Fibroblast of the aortic adventitia (primary cell): ENCODE measurements around the gene PGLYRP2. TPM values are rescaled to one million over a fixed set of nuclear protein-coding genes. Genes with fewer than 3 reads are reported as not detected.
"Not testable (repeated sequence)": the region's sequence is repeated elsewhere in the genome, so short reads cannot be mapped to it uniquely, and the experiment has no call there.

Experiments used
- DNase-seq: peaks from one replicate; pipeline ENCODE4 v3.0.0-alpha.2; 2010; ENCODE audit warnings: low read depth
- H3K4me3 ChIP-seq: 2 replicates; pipeline ENCODE4 v1.5.1; 2011; ENCODE audit warnings: low read depth, mild to moderate bottlenecking, control low read depth, low read length, moderate library complexity
- total RNA-seq: library from RNA; depleted of rRNA; stranded (reverse); fragments of >200 nt; gene quantifications from 2 replicates; pipeline ENCODE4 v1.2.3, GENCODE V29; 2012; ENCODE audit warnings: low replicate concordance
- TF ChIP-seq, protein P1 (sequence below): IDR thresholded peaks from 2 replicates; pipeline ENCODE4 v1.5.1; 2011; ENCODE audit warnings: mild to moderate bottlenecking, low read length, control low read depth, inconsistent platforms; ENCODE audit not compliant: insufficient read depth

PGLYRP2 gene
- total RNA-seq, 1 donor: not detected

DNA sequence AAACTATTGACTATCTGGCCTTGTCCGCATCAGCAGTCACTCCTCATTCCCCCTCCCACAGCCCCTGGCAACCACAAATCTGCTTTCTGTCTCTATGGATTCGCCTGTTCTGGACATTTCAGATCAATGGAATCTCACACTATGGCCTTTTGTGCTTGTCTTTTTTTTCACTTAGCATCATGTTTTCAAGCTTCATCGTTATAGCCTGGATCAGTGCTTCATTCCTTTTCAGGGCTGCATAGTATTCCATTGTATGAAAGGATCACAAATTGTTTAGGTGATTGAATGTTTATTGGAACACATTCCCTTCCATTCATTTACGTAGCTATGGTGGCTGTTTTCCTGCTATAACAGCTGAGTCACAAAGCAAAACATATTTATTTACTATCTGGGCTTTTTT lies 7.7 kb upstream of the PGLYRP2 start:
- TF ChIP-seq, protein P1, sequence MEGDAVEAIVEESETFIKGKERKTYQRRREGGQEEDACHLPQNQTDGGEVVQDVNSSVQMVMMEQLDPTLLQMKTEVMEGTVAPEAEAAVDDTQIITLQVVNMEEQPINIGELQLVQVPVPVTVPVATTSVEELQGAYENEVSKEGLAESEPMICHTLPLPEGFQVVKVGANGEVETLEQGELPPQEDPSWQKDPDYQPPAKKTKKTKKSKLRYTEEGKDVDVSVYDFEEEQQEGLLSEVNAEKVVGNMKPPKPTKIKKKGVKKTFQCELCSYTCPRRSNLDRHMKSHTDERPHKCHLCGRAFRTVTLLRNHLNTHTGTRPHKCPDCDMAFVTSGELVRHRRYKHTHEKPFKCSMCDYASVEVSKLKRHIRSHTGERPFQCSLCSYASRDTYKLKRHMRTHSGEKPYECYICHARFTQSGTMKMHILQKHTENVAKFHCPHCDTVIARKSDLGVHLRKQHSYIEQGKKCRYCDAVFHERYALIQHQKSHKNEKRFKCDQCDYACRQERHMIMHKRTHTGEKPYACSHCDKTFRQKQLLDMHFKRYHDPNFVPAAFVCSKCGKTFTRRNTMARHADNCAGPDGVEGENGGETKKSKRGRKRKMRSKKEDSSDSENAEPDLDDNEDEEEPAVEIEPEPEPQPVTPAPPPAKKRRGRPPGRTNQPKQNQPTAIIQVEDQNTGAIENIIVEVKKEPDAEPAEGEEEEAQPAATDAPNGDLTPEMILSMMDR: no peak
- DNase-seq: no peak
- no peak overlapping the region for H3K4me3 ChIP-seq

DNA sequence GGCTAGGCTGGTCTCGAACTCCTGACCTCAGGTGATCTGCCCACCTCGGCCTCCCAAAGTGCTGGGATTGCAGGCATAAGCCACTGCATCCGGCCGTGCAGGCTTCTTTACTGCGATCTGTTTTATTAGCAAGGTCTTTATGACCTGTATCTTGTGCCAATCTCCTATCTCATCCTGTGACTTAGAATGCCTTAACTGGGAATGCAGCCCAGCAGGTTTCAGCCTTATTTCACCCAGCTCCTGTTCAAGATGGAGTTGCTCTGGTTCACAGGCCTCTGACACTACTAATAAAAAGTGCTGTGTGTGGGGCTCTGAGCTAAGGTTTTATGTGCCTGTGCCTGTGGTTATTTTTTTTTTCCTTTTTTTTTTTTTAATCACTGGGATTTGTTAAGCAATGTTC lies 6.5 kb upstream of the PGLYRP2 start:
- not testable (repeated sequence) for DNase-seq

DNA sequence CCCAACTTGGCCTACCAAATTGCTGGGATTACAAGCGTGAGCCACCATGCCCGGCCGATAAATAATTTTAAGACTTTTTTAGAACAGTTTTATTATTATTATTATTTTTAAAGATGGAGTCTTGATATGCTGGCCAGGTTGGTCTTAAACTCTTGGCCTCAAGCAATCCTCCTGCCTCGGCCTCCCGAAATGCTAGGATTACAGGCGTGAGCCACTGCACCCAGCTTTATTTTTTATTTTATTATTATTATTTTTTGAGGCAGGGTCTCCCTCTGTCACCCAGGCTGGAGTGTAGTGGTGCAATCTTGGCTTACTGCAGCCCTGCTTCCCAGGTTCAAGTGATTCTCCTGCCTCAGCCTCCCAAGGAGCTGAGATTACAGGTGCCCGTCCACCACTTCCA lies 1.7 kb upstream of the PGLYRP2 start:
- H3K4me3 ChIP-seq, DNase-seq: not testable (repeated sequence)

More for the DNA sequence above, 6.5 kb upstream of the PGLYRP2 start:
- H3K4me3 ChIP-seq: not testable (repeated sequence)

DNA sequence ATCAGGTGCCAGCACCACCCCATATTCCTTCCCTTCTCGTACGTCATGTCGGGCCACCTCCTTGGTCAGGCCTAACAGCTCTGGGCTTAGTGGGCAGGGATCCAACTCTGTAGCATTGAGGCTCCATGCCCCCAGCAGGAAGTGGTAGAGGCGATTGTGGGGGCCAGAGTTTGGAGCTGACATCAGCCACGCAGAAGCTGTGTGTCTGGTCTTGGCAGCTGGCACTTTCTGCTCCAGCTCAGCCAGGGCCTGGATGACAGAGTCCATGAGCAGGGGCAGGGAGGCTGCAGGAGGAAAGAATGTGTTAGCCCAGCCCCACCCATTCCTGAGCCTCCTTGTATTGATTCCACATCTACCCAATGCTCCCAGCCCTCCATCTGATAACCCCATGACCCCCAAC lies 3.0 kb downstream of the PGLYRP2 start:
- TF ChIP-seq, protein P1: no peak
- no peak overlapping the region for H3K4me3 ChIP-seq
- DNase-seq: no peak

DNA sequence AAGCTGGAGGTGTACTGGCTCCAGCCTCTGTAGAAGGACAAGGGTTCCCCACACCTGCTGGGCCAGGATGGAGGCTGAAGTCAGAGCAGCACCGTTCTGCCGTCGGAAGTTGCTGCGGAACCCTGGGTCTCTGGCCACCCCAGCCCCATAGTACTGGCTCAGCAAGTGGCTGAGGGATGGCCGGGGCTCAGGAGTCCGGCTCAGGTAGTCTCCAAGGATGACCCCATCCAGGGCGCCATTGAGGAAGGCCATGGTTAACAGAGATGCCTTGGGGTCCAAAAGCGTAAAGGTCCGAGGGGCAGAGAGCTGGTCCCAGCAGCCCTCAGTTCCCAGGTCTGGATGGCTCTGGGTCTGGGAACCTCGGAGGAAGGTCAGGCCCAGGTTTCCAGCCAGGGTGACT lies 3.7 kb downstream of the PGLYRP2 start:
- H3K4me3 ChIP-seq: no peak overlapping the region
- TF ChIP-seq, protein P1: no peak
- no peak for DNase-seq

DNA sequence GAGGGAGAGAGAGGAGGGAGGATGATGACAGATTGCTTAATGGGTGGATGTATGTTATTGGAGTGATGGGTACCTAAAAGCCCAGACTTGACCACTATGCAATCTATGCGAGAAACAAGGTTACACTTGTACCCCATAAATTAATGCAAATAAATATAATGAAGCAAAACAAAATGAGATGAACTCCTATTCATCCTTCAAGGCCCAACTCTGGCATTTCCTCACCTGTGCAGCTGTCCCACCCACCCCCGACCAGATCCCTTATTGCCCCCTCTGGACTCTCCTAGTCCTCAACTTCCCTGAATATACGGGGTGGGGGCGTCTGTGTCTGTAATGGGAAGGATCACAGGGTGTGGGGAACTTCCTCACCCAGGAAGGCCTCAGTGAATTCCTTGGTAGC lies 4.1 kb downstream of the PGLYRP2 start:
- DNase-seq: no peak
- no peak overlapping the region for H3K4me3 ChIP-seq
- TF ChIP-seq, protein P1: no peak

DNA sequence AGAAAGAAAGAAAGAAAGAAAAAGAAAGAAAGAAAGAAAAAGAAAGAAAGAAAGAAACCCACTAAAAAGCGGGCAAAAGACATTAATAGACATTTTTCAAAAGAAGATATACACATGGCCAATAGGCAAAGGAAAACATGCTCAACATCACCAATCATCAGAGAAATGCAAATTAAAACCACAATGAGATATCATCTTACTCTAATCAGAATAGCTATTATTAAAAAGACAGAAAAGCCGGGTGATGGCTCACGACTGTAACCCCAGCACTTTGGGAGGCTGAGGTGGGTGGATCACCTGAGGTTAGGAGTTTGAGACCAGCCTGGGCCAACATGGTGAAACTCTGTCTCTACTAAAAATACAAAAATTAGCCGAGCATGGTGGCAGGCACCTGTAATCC lies 5.5 kb downstream of the PGLYRP2 start:
- H3K4me3 ChIP-seq, DNase-seq: not testable (repeated sequence)

DNA sequence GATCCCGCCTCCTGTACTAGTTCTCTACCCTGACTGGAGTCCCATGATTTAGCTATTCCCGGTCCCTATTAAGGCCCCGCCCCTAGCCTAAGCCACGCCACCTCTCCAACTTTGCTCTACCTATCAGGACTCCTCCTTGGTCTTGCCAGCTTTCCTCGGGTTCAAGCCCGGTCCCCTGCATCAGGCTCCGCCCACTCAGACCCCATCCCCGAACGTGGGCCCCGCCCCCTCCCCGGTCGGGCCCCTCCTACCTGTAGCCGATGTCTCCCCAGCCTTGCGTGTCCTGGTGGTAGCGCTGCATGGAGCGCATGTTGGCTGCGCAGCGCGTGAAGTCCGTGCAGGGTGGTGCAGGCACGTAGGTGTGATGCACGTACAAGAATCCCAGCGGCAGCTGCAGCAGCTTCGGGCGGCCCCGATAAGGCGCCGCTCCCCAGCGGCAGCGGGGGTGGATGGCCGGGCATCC lies 7.6 kb downstream of the PGLYRP2 start:
- H3K4me3 ChIP-seq: no peak overlapping the region
- no peak for DNase-seq
- TF ChIP-seq, protein P1: no peak
